C4-2B (cell line): Measurements from ENCODE around the gene PRDX3.

Experiments
- H3K27ac ChIP-seq: fragments of 450-650 bp; 2 replicates; pipeline ENCODE4 v1.5.1; 2017
- CTCF ChIP-seq: fragments of 450-650 bp; conservative IDR thresholded peaks from 2 replicates; pipeline ENCODE4 v1.5.1; 2017; ENCODE audit warnings: mild to moderate bottlenecking
- ZFX ChIP-seq: fragments of 450-650 bp; IDR thresholded peaks from 2 replicates; pipeline ENCODE4 v1.6.1; 2017

PRDX3 gene

GRCh38 chr10:119140603-119141245 lies 37.9 kb downstream of the PRDX3 start:
- TF ChIP-seq ZFX (no peak), CTCF (no peak)
- no peak overlapping the region for H3K27ac ChIP-seq

GRCh38 chr10:119139464-119140067 lies 39.0 kb downstream of the PRDX3 start:
- H3K27ac ChIP-seq: no peak overlapping the region
- TF ChIP-seq CTCF (no peak; the same call in 1 of the 2 replicates), ZFX (no peak)

GRCh38 chr10:119138346-119139306 lies 40.0 kb downstream of the PRDX3 start:
- TF ChIP-seq ZFX (no peak), CTCF (no peak)
- H3K27ac ChIP-seq: peak overlapping the region; percentile 32; the same call in 1 of the 2 replicates

GRCh38 chr10:119137878-119138277 lies 40.7 kb downstream of the PRDX3 start:
- peak overlapping the region; percentile 32; the same call in 1 of the 2 replicates for H3K27ac ChIP-seq

- TF ChIP-seq ZFX (no peak), CTCF (no peak)
- H3K27ac ChIP-seq: no peak overlapping the region
These were observed 42.5 kb downstream of the PRDX3 start for GRCh38 chr10:119136084-119136483.

GRCh38 chr10:119135513-119135881 lies 43.1 kb downstream of the PRDX3 start:
- no peak overlapping the region for H3K27ac ChIP-seq
- no peak for TF ChIP-seq ZFX
- no peak for TF ChIP-seq CTCF

GRCh38 chr10:119133949-119134348 lies 44.7 kb downstream of the PRDX3 start:
- TF ChIP-seq CTCF (no peak), ZFX (no peak)
- no peak overlapping the region for H3K27ac ChIP-seq
